Ovary (tissue), 9 donors: ENCODE data around the gene CCDC51. TPM values are rescaled to one million over a fixed set of nuclear protein-coding genes. Genes with fewer than 3 reads are reported as not detected.
"Not testable (repeated sequence)": the region's sequence is repeated elsewhere in the genome, so short reads cannot be mapped to it uniquely, and the experiment has no call there.

ENCODE experiments used
- DNase-seq, 5 donors: peaks; one replicate each; pipeline ENCODE4 v3.0.0-alpha.2; 2019 to 2020
- H3K27ac ChIP-seq, 2 donors: fragments of 200-600 bp; one replicate each; pipeline versions ENCODE4 v1.5.1 to v1.8.0; 2019 to 2022
- H3K27me3 ChIP-seq: fragments of 200-600 bp; one replicate; pipeline ENCODE4 v1.8.0; 2022
- H3K36me3 ChIP-seq: fragments of 200-600 bp; sonication (generic); one replicate; pipeline ENCODE4 v1.5.1; 2019
- H3K4me1 ChIP-seq: one replicate; pipeline ENCODE4 v1.8.1; 2013; ENCODE audit warnings: mild to moderate bottlenecking, moderate library complexity; ENCODE audit not compliant: insufficient read depth
- H3K4me3 ChIP-seq: fragments of 200-600 bp; sonication (generic); one replicate; pipeline ENCODE4 v1.5.1; 2017
- H3K9me3 ChIP-seq, 2 donors: fragments of 200-600 bp in 1 of 2; sonication (generic) in 1 of 2; one replicate each; pipeline versions ENCODE4 v1.5.1 to v1.8.1; 2013 to 2019; ENCODE audit warnings: mild to moderate bottlenecking in 1 of 2, moderate library complexity in 1 of 2
- CTCF ChIP-seq, 3 donors: fragments of 450-650 bp in 2 of 3; fragments of 200-600 bp in 1 of 3; IDR thresholded peaks; one replicate each; pipeline versions ENCODE4 v1.5.1 to v1.8.0; 2016 to 2022; ENCODE audit warnings: antibody characterized with exemption in 3 of 3, mild to moderate bottlenecking in 1 of 3
- EP300 ChIP-seq: sonication (generic); formaldehyde crosslinking; IDR thresholded peaks from one replicate; pipeline ENCODE4 v1.6.1; 2017; ENCODE audit warnings: antibody characterized with exemption
- POLR2A ChIP-seq: fragments of 450-650 bp; IDR thresholded peaks from one replicate; pipeline ENCODE4 v1.6.1; 2017; ENCODE audit warnings: antibody characterized with exemption, mild to moderate bottlenecking, moderate library complexity
- WGBS, 3 donors: extraction: QIAGEN DNeasy Blood & Tissue Kit in 1 of 3; methylation state at CpG; one replicate each; pipeline versions ENCODE4 v1.1.5 to v1.1.7; 2013 to 2017; 5-methylcytosine and 5-hydroxymethylcytosine counted together
- intact Hi-C, 4 donors: fragments of 100-400 bp; cut with DNase I; formaldehyde crosslinking; loops; one replicate each; pipeline versions ENCODE4 v1.11.0 to v1.15.1; 2022 to 2023
- polyA plus RNA-seq, 2 donors: library from polyadenylated mRNA; stranded (reverse); fragments of 200-250 nt in 1 of 2; fragments of 350-450 nt in 1 of 2; fragmentation: Illumina TruSeq in 1 of 2; extraction: RNeasy Lipid Tissue Mini Kit (QIAGEN cat#74804) in 1 of 2; gene quantifications; one replicate each; pipeline ENCODE4 v1.2.3, GENCODE V29; 2013 to 2014
- total RNA-seq, 7 donors: library from RNA; depleted of rRNA in 2 of 7; stranded (reverse); fragments of >200 nt in 2 of 7; fragmentation: NEBNext Ultra II Directional in 3 of 7; extraction: Animal tissue kit (Norgen Biotek cat#: 25700) in 3 of 7; gene quantifications; one replicate each; pipeline versions ENCODE4 v1.1.0 to v1.2.4, GENCODE V29; 2016 to 2023
- donor health status: DM: no; HTN: no; CAD: no; lungs with moderate emphysema.
- donor health status: DM: no; HTN: no; CAD: no.
- donor health status: Bipolar disorder and iron deficiency.
- donor health status: DM: yes; HTN: yes; CAD: no.
- donor health status: DM: no; HTN: no; CAD: no.
- donor health status: DM: yes; HTN: yes; CAD: no.

CCDC51 gene
- total and polyA plus RNA-seq, 9 donors, result 6.3 to 9.9 (median 7.7) TPM

- intact Hi-C loops, result no loop called here
- Histone ChIP-seq H3K27me3 (no peaks in the 10 kb centered on the region), H3K4me3 (no peak overlapping the region), H3K4me1 (no peaks in the 10 kb centered on the region), H3K27ac (no peak overlapping the region), H3K36me3 (no peaks in the 10 kb centered on the region), H3K9me3 (no peaks in the 10 kb centered on the region)
- TF ChIP-seq EP300 (no peak), CTCF (IDR thresholded peaks at IDR 0.05) (no peak), POLR2A (no peak)
- WGBS, 3 donors, result 80 to 85% (median 83%) methylated on average over 9 of the region's 9 CpGs
- DNase-seq, result no peak
Observed at GRCh38 chr3:48477959-48478520, 38.1 kb upstream of the CCDC51 start.

GRCh38 chr3:48476426-48477053, 36.6 kb upstream of the CCDC51 start:
- Histone ChIP-seq H3K9me3 (no peaks in the 10 kb centered on the region), H3K4me3 (no peak overlapping the region), H3K27ac (no peak overlapping the region), H3K4me1 (peaks cover 3% of the 10 kb centered on the region), H3K36me3 (no peaks in the 10 kb centered on the region), H3K27me3 (no peaks in the 10 kb centered on the region)
- WGBS, 3 donors, result 86 to 88% (median 87%) methylated on average over 9 of the region's 9 CpGs
- TF ChIP-seq POLR2A (no peak), CTCF (IDR thresholded peaks at IDR 0.05) (no peak)
- intact Hi-C loops, result no loop called here
- no peak for DNase-seq

- Histone ChIP-seq H3K27me3 (no peaks in the 10 kb centered on the region), H3K27ac (no peak overlapping the region), H3K36me3 (no peaks in the 10 kb centered on the region), H3K9me3 (no peaks in the 10 kb centered on the region), H3K4me1 (peaks cover 5% of the 10 kb centered on the region), H3K4me3 (no peak overlapping the region)
- DNase-seq, result no peak
- 80 to 83% (median 82%) methylated on average over 11 of the region's 11 CpGs for WGBS, 3 donors
- intact Hi-C loops, result no loop called here
- TF ChIP-seq POLR2A, result no peak
- TF ChIP-seq CTCF (IDR thresholded peaks at IDR 0.05), result no peak
- no peak for TF ChIP-seq EP300
Observed at GRCh38 chr3:48475188-48475587, 35.3 kb upstream of the CCDC51 start.

DNA sequence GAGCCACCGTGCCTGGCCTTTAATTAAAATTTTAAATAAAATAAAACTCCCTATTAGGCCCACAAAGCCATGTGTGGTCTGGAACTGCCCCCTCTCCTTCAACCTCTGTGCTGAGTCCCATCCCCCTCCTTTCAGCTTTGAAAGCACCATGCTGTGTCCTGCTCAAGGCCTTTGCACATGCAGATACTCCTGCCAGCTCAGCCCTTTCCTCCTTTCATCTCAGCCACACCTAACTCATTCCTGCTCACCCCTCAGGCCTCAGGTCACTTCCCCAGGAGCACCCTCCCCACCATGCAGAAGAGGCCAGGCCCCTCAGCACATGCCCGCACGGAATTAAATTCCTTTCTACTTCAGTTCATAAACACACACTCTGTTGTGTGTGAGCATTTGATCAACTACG, 34.7 kb upstream of the CCDC51 start:
- peaks cover 8% of the 10 kb centered on the region for H3K4me1 ChIP-seq
- 35 to 43% (median 41%) methylated on average over 4 of the region's 4 CpGs for WGBS, 3 donors
- no peak overlapping the region for H3K27ac ChIP-seq
- TF ChIP-seq POLR2A (no peak), EP300 (no peak), CTCF (IDR thresholded peaks at IDR 0.05) (no peak)
- intact Hi-C loops, result no loop called here
- H3K9me3 ChIP-seq, result no peaks in the 10 kb centered on the region
- H3K4me3 ChIP-seq, result no peak overlapping the region
- no peaks in the 10 kb centered on the region for H3K36me3 ChIP-seq
- no peaks in the 10 kb centered on the region for H3K27me3 ChIP-seq
- no peak for DNase-seq

DNA sequence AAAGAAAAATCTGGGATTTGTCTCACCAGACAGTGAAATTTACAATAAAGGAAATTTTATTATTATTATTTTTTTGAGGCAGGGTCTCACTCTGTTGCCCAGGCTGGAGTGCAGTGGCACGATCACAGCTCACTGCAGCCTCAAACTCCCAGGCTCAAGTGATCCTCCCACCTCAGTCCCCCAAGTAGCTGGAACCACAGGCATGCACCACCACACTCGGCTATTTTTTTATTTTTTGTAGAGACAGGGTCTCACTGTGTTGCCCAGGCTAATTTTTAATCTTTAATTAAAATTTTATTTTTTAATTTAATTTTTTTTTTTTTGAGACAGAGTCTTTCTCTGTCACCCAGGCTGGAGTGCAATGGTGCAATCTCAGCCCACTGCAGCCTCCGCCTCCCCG, 34.1 kb upstream of the CCDC51 start:
- H3K36me3 ChIP-seq, H3K4me3 ChIP-seq, intact Hi-C loops, H3K9me3 ChIP-seq, H3K27me3 ChIP-seq, DNase-seq: not testable (repeated sequence)
- Histone ChIP-seq H3K4me1 (peaks cover 11% of the 10 kb centered on the region), H3K27ac (peak overlapping the region in 1 of 2 donors; percentile 96)
- 92 to 93% (median 92%) methylated on average over 4 of the region's 4 CpGs for WGBS, 3 donors
